HG02763 (cell line): ENCODE data around the gene SLAMF9.

Experiments used
- ATAC-seq: cut with Tn5 transposase; IDR thresholded peaks from one replicate; pipeline ENCODE4 v1.9.1; 2021; ENCODE audit warnings: mild to moderate bottlenecking, moderate library complexity; ENCODE audit not compliant: unreplicated experiment

Gene SLAMF9

GRCh38 chr1:159922511-159923202 is 31.4 kb downstream of the SLAMF9 start:
- ATAC-seq: no peak

GRCh38 chr1:159921700-159922504 is 32.1 kb downstream of the SLAMF9 start:
- ATAC-seq: no peak

GRCh38 chr1:159921251-159921650 is 32.8 kb downstream of the SLAMF9 start:
- no peak for ATAC-seq

- ATAC-seq: no peak
Observed at GRCh38 chr1:159920651-159921050, 33.4 kb downstream of the SLAMF9 start.

GRCh38 chr1:159920202-159920601 is 33.8 kb downstream of the SLAMF9 start:
- ATAC-seq: no peak

GRCh38 chr1:159919236-159919865 is 34.7 kb downstream of the SLAMF9 start:
- no peak for ATAC-seq

GRCh38 chr1:159918352-159919200 is 35.5 kb downstream of the SLAMF9 start:
- ATAC-seq: no peak

- no peak for ATAC-seq
Observed at GRCh38 chr1:159917533-159918351, 36.3 kb downstream of the SLAMF9 start.

- ATAC-seq: no peak
Observed at GRCh38 chr1:159916242-159917051, 37.6 kb downstream of the SLAMF9 start.

- ATAC-seq: no peak
Observed at GRCh38 chr1:159915571-159916241, 38.3 kb downstream of the SLAMF9 start.

GRCh38 chr1:159914252-159915018 is 39.6 kb downstream of the SLAMF9 start:
- no peak for ATAC-seq

GRCh38 chr1:159913451-159914192 is 40.4 kb downstream of the SLAMF9 start:
- no peak for ATAC-seq

- ATAC-seq: no peak
Observed at GRCh38 chr1:159911326-159912070, 42.5 kb downstream of the SLAMF9 start.

- no peak for ATAC-seq
Observed at GRCh38 chr1:159908031-159908940, 45.8 kb downstream of the SLAMF9 start.

- ATAC-seq: no peak
Observed at GRCh38 chr1:159906960-159907359, 47.1 kb downstream of the SLAMF9 start.
